COR-L47 (cell line): ENCODE data around the gene PLD1.
"Not testable (repeated sequence)": the region's sequence is repeated elsewhere in the genome, so short reads cannot be mapped to it uniquely, and the experiment has no call there.

Experiments
- DNase-seq: peaks from one replicate; lab custom pipeline; 2025; lab: John Stamatoyannopoulos, UW

The PLD1 gene

GRCh38 chr3:171607452-171607851 is 202.8 kb downstream of the PLD1 start:
- no peak for DNase-seq

DNA sequence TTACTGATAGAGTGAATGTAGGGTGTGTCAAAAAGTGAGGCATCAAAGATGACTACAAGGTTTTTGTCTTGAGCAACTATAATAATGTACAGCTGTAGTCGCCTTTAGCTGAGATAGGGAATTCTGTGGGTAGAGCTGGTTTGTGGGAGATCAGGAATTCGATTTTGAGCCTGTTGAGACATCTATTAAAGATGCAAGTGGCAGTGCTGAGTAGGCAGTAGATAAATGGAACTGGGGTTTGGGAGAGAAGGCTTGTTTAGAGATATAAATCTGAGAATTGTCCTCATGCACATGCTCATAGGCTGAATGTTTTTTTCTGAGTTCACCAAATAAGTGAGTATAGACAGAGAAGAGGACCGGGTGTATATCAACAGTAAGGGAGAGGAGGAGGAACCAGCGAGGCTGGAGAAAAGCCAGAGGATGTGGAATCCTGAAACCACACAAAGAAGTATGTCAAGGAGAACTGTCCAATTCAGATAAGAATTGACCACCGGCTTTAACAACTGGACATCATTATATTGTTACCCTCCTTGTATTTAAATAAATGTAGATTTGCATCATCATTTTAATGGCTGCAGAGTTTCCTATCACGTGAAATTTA is 204.0 kb downstream of the PLD1 start:
- DNase-seq, result no peak

DNA sequence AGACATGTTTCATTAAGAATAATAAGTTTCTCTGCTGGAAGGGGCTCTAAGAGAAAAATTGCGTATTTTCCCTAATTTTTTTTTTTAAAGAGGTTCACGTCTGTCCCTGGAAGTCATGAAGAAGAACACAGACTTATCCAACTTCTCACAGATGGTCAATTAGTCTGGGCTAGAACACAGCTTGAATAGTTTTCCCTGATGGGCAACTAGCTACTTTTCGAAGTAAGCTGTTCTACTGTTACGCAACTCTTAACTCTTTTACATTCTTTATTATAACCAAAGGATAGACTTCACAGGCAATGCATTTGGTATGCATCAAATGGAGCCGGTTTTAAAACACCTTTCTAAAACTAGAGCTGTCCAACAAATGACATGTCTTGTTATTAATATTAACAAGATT is 205.9 kb downstream of the PLD1 start:
- no peak for DNase-seq

DNA sequence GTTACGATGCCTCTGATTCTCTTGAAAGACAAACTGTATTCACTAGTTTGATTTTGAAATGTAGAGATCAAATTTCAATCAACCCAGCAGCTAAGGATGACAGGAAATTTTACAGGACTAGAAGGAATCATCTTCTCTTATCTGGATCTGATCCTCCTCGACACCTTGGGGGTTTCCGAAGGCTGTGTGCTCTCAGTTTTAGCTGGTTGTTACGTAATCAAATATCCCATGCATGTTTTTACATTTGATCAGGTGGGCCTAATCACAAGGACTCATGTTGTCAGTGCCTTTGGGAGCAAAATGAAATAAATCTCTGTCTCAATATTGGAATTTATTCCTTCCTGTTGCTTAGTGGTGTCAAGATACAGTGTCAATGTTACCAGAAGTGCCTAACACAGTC is 208.2 kb downstream of the PLD1 start:
- DNase-seq, result no peak

DNA sequence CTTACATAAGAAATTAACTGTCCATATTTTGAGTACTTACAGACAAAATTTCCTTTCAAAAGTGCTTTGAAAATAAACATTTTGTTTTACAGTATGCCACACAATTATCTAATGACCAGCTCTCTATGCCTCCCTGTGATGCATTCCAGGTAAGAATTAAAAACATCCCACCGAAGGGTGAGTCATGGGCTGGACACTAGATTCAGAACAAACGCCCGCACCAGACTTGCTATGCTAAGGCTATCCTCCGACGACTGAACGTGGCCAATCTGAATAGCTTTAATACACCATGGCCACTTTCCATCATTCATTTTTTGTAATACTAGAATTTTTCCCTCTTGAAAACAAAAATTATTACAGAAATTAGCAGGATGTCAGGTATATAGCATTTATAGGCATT is 210.3 kb downstream of the PLD1 start:
- no peak for DNase-seq

DNA sequence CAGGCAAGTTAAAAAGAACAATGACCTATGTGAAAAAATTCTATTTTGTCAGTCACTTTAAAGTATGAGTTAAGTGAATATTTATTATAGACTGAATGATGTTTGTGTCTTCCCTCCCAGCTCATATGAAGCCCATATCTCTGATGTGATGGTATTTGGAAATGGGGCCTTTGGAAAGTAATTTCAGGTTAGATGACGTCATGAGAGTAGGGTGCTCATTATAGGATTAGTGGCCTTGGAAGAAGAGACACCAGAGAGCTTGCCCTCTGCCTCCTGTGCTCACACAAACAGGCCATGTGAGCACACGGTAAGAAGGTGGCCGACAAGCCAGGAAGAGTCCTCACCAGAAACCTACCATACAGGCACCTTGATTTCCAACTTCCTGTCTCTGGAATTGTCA is 211.3 kb downstream of the PLD1 start:
- no peak for DNase-seq

DNA sequence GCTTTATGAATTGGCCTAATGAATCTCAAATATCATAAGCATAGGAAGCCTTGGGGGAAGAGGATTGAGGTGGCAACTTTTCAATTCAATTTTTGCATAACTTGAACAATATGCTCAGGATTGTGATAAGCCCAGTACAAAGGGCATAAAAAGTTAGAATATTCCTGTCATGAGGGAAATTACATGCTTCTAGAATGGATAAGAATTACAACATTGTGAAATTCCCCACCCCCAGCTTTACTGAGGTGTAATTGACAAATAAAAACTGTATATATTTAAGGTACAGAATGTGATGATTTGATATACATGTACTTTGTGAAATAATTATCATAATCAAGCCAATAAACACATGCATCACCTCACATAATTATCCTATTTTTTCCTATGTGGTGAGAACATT is 217.5 kb downstream of the PLD1 start:
- DNase-seq, result no peak

- no peak for DNase-seq
Observed at GRCh38 chr3:171591070-171591469, 219.2 kb downstream of the PLD1 start.

GRCh38 chr3:171586274-171586673 is 224.0 kb downstream of the PLD1 start:
- DNase-seq, result no peak

GRCh38 chr3:171585039-171585438 is 225.2 kb downstream of the PLD1 start:
- no peak for DNase-seq

GRCh38 chr3:171584100-171584499 is 226.2 kb downstream of the PLD1 start:
- DNase-seq, result no peak

DNA sequence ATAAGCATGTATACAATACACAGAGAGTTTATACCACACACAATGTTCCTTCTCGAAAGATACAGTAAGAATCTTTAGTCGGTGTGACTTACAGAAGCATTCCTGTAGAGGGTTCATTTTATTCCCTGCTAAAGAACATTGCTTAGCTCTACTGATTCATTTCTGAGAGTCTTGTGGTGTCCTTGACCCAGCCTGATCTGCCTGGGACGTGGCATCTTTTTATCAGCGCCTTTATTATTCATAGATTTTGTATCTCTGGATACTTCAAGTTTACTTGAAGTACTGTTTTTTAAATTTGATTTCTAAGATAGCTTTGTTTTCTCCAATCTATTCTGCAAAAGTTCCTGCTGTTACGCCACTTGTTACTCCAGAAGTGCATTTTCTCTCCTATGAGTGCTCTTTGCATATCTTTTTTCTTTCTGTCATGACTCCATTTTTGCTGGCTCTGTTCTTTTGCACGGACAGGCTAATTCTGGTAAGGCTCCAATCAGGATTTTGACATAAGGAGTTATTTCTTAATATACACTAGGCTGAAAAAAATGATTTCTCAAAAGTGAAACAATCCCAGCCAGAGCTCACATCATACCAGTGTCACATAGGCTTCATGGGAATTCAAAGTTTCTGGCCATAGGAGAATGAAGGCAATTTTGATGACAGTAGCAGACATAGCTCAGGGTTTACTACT is 235.6 kb downstream of the PLD1 start:
- DNase-seq, result no peak

GRCh38 chr3:171569571-171570132 is 240.6 kb downstream of the PLD1 start:
- DNase-seq, result no peak

GRCh38 chr3:171568766-171569165 is 241.5 kb downstream of the PLD1 start:
- DNase-seq, result no peak

DNA sequence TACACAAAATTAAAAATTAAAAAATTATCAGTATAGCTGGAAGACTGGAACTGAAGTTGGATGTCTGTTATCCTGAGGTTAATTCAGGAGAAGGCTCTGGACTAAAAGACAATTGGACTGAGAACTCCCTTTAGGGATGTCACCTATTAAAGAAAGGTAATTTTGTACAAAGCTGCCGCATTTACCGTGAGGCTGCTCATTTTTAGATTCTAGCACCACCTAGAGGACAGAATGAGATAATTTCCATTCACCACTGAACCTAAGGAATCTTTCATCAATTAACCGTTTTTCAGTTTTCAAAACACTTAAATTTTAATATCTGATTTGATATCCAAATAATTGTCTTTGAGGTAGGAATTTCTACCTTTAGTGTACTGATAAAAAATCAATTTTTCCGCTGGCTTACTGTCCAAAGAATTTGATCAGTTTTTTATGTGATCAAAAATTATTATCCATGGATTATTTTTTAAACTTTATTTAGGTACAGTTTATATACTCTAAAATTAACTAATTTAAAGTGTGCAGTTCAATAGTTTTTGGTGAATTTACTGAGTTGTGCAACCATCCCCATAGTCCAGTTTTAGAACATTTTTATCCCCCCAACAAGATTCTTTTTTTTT is 243.4 kb downstream of the PLD1 start:
- peak; percentile 66 for DNase-seq

- DNase-seq, result peak; percentile 56
Observed at GRCh38 chr3:171565481-171566058, 244.7 kb downstream of the PLD1 start.

GRCh38 chr3:171564748-171565480 is 245.4 kb downstream of the PLD1 start:
- DNase-seq, result no peak

DNA sequence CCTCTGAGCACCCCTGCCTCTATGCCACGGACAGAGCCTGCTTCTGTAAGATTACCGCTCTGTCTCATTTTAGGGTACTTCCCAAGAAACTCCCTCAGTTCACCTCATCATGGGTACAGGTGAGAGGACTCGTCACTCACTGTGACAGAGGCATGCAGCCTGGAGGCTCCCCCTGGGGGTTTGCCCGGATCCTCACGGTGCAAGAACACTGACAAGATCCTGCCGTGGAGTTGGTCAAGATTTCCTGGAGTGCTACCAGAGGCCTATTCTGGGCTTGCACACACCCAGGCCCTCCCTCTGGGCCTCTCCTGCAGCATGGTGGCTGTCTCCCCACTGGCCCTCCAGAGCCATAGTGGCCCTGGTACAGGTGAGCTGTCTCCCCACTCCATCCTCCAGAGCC is 247.0 kb downstream of the PLD1 start:
- DNase-seq, result no peak

GRCh38 chr3:171562459-171562858 is 247.8 kb downstream of the PLD1 start:
- not testable (repeated sequence) for DNase-seq

GRCh38 chr3:171561596-171562323 is 248.5 kb downstream of the PLD1 start:
- no peak for DNase-seq

- DNase-seq, result no peak
Observed at GRCh38 chr3:171559586-171559985, 250.7 kb downstream of the PLD1 start.
